VCaP (cell line): ENCODE results near the gene TOP3B.

ENCODE experiments used
- H3K27ac ChIP-seq: fragments of 450-650 bp; 2 replicates; pipeline ENCODE4 v1.5.1; 2017
- CTCF ChIP-seq: fragments of 450-650 bp; conservative IDR thresholded peaks from 2 replicates; pipeline ENCODE4 v1.5.1; 2017; ENCODE audit warnings: mild to moderate bottlenecking, moderate library complexity

Gene TOP3B

DNA sequence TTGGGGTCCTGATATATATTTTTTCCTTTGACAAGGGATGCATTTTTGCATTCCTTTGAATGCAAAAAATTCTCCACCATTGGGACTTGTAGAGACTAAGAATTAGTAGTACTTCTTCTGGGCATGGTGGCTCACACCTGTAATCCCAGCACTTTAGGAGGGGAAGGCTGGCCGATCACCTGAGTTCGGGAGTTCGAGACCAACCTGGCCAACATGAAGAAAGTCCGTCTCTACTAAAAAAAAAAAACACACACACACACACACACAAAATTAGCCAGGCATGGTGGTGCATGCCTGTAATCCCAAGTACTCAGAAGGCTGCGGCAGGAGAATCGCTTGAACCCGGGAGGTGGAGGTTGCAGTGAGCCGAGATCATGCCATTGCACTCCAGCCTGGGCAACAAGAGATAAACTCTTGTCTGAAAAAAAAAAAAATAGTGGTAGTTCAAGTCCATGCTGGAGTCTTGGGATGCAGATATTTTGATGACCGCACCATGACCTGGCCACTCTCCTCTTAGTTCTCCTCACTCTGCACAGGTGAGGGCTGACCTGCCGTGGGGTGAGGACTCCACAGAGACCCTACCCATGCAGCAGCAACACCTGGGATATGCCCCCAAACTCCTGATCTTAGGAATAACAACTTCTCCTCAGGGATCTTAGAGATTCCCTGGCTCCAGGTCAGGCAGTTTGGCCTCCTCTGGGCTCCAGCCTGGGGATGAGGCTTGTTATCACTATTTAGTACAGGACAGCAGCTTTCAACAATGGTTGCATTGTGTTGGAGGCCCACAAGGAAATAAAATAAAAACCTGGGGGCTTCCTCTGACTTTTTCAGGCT lies 36.5 kb upstream of the TOP3B start:
- no peak for TF ChIP-seq CTCF
- no peak overlapping the region; the same call in 1 of the 2 replicates for H3K27ac ChIP-seq

DNA sequence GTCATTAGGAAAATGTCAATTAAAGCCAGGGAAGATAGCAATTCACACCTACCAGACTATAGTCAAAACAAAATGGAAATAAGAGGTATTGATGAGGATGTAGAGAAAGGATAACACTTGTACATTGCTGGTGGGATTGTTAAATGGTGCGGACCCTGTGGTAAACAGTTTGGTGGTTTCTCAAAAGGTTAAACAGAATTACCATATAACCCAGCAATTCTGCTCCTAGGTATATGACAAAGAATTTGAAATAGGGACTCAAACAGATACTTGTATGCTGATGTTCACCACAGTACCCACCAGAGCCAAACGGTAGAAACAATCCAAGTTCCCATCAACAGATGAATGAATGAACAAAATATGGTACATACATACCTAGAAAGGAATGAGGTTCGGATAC lies 33.0 kb upstream of the TOP3B start:
- no peak overlapping the region for H3K27ac ChIP-seq
- no peak for TF ChIP-seq CTCF

- TF ChIP-seq CTCF: no peak
- no peak overlapping the region for H3K27ac ChIP-seq
Measured at GRCh38 chr22:22014285-22014659, 31.7 kb upstream of the TOP3B start.

DNA sequence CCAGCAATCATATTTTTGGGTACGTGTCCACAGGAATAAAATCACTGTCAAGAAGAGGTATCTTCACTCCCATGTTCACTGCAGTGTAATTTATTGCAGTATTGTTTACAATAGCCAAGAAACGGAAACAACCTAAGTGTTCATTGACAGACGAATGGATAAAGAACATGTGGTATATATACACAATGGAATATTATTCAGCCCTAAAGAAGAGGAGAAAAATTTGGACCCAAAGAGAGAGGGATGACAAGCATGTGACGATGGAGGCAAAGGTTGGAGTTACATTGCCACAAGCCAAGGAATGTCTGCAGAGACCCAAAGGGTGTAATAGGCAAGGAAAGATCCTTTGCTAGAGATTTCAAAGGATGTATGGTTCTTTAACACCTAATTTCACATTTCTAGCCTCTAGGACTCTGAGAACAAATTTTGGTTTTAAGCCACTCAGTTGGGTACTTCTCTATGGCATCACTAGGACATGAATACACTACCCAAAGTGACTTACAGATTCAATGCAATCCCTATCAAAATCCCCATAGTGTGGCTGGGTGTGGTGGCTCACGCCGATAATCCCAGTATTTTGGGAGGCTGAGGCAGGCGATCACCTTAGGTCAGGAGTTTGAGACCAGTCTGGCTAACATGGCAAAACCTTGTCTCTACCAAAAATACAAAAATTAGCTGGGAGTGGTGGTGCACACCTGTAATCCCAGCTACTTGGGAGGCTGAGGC lies 31.1 kb upstream of the TOP3B start:
- no peak for TF ChIP-seq CTCF
- H3K27ac ChIP-seq: no peak overlapping the region

GRCh38 chr22:22011964-22012363 lies 29.4 kb upstream of the TOP3B start:
- H3K27ac ChIP-seq: no peak overlapping the region
- TF ChIP-seq CTCF: no peak

- no peak for TF ChIP-seq CTCF
- H3K27ac ChIP-seq: no peak overlapping the region
Measured at GRCh38 chr22:22010358-22010757, 27.8 kb upstream of the TOP3B start.

DNA sequence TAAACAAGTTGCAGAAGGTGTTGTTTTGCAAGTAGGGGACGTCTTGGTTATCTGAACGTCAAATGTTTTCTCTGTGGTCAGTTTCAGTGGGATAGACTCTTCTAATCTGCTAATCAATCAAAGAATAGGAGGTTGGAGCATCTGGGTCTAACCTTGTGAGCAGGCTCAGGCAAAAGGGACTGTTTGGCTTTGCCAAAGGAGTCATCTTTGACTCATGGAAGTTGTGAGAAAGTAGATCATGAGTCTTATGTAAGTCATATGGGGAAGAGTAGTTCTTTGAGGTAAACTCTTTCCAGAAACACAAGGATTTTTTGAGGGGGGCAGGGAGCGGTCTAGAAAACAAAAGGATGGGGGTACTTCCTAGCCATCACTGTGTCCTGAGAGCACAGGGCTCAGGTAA lies 27.1 kb upstream of the TOP3B start:
- H3K27ac ChIP-seq: no peak overlapping the region
- TF ChIP-seq CTCF: no peak
